Heart left ventricle (tissue), 16 donors: ENCODE measurements around the gene ERFL. TPM values are rescaled to one million over a fixed set of nuclear protein-coding genes. Genes with fewer than 3 reads are reported as not detected.

ENCODE experiments used
- ATAC-seq, 4 donors: fragments of 200-7000 bp; cut with Tn5 transposase; one replicate each; pipeline ENCODE4 v1.9.1; 2020 to 2022; ENCODE audit warnings: moderate library complexity in 4 of 4, mild to moderate bottlenecking in 3 of 4, moderate number of reproducible peaks in 1 of 4
- DNase-seq, 5 donors: peaks; one replicate each; pipeline ENCODE4 v3.0.0-alpha.2; 2020
- H3K27ac ChIP-seq, 12 donors: fragments of 200-600 bp; sonication (generic) in 4 of 12; one replicate each; pipeline versions ENCODE4 v1.5.0 to v1.8.0; 2016 to 2022; ENCODE audit warnings: mild to moderate bottlenecking in 2 of 12
- H3K27me3 ChIP-seq, 9 donors: fragments of 200-600 bp; sonication (generic) in 2 of 9; one replicate each; pipeline versions ENCODE4 v1.5.1 to v1.8.0; 2016 to 2022; ENCODE audit warnings: mild to moderate bottlenecking in 3 of 9
- H3K36me3 ChIP-seq, 9 donors: fragments of 200-600 bp; sonication (generic) in 2 of 9; one replicate each; pipeline versions ENCODE4 v1.5.0 to v1.8.0; 2018 to 2022; ENCODE audit warnings: mild to moderate bottlenecking in 2 of 9
- H3K4me1 ChIP-seq, 12 donors: fragments of 200-600 bp; sonication (generic) in 4 of 12; one replicate each; pipeline versions ENCODE4 v1.5.0 to v1.8.0; 2016 to 2022; ENCODE audit warnings: mild to moderate bottlenecking in 3 of 12
- H3K4me3 ChIP-seq, 12 donors: fragments of 200-600 bp; sonication (generic) in 4 of 12; one replicate each; pipeline versions ENCODE4 v1.5.0 to v1.8.0; 2017 to 2022; ENCODE audit warnings: mild to moderate bottlenecking in 9 of 12, moderate library complexity in 4 of 12
- H3K9me3 ChIP-seq, 12 donors: fragments of 200-600 bp; sonication (generic) in 4 of 12; one replicate each; pipeline versions ENCODE4 v1.5.0 to v1.8.0; 2016 to 2022; ENCODE audit warnings: mild to moderate bottlenecking in 1 of 12
- POLR2A ChIP-seq, 2 donors: fragments of 450-650 bp; IDR thresholded peaks; one replicate each; pipeline ENCODE4 v1.6.1; 2017; ENCODE audit warnings: antibody characterized with exemption in 2 of 2, mild to moderate bottlenecking in 2 of 2, moderate library complexity in 2 of 2
- WGBS, 4 donors: extraction: QIAGEN DNeasy Blood & Tissue Kit in 2 of 4; methylation state at CpG; one replicate each; pipeline versions ENCODE4 v1.1.5 to v1.1.7; 2013 to 2018; 5-methylcytosine and 5-hydroxymethylcytosine counted together
- intact Hi-C, 10 donors: fragments of 100-400 bp; cut with DNase I; formaldehyde crosslinking; loops; one replicate each; pipeline versions ENCODE4 v1.11.1 to v1.14.2; 2022
- polyA plus RNA-seq, 2 donors: library from polyadenylated mRNA; stranded (reverse); fragments of 200-250 nt; gene quantifications; one replicate each; pipeline ENCODE4 v1.2.3, GENCODE V29; 2013
- total RNA-seq, 9 donors: library from RNA; depleted of rRNA in 2 of 9; stranded (reverse); fragments of >200 nt in 2 of 9; fragmentation: NEBNext Ultra II Directional in 3 of 9; extraction: Animal tissue kit (Norgen Biotek cat#: 25700) in 3 of 9; gene quantifications; one replicate each; pipeline versions ENCODE4 v1.1.0 to v1.2.4, GENCODE V29; 2016 to 2023
- TF ChIP-seq, protein P1 (sequence below), 12 donors: fragments of 200-600 bp; sonication (generic) in 4 of 12; IDR thresholded peaks; one replicate each; pipeline versions ENCODE4 v1.5.0 to v1.8.0; 2018 to 2022; ENCODE audit warnings: antibody characterized with exemption in 12 of 12, mild to moderate bottlenecking in 5 of 12
- donor health status: ischemic (EF 13 %, LVEDD 7.1; RV severe dilation, severe dysfunction).
- donor health status: healthy with polysubstance abuse.
- donor health status: DM: no; HTN: yes; CAD: no.
- donor health status: DM: no; HTN: no; CAD: no.
- donor health status: ischemic (EF 25% LVEDD 6.9; RV normal size, moderate dysfunction).
- donor health status: ischemic (EF 25% LVEDD 5.7; RV mildly dilated, moderate dysfunction).
- donor health status: healthy.
- donor health status: DM: yes; HTN: yes; CAD: no.
- donor health status: ischemic (EF 35%, LVEDD 5.7; RV mildly dilated, moderate dysfunction).
- donor health status: nonischemic (EF 11% LVEDD 7.7; RV severe dilation, severe dysfunction).
- donor health status: DM: yes; HTN: yes; CAD: no.
- donor health status: PGD.
- donor health status: ischemic (EF 29% LVEDD 5.4; RV normal size, mild dysfunction).
- donor health status: nonischemic (EF 23%, LVEDD 6.1; RV moderate dilation, normal function).

Gene ERFL
- total and polyA plus RNA-seq, 11 donors = 0.13 TPM; not detected in 10

DNA sequence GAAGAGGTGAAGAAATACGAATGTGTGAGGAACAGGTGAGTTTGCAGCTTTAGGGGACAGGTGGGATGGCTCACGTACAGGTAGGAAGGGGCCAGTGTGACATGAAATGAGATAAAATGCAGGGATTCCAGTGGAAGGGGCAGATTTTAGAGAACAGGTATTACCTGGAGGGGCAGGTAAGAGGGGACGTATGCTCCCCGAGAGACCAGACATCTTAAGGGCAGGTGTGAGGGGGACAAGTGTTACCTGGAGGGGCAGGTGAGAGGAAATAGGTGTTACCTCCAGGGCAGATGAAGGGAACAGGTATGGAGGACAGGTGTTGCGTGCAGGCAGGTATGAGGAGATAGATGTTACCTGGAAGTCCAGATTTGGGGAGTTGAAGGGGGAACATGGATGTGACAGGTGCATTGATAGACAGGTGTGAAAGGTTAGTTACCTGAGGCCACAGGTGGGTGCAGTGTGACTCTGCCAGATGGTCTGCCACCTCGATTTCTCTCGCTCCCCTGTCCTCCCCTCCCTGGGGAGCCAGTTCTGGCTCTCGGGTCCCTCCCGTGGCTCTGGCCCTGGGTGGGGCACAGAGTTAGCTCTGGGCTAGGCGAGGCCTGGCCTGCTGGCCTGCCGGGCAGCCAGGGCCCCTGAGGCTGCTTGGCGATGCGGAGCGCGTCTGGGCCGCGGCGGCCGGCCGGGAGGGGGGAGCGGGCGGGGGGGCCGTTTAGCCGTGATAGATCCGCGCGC lies 2.1 kb downstream of the ERFL start:
- DNase-seq = no peak
- ATAC-seq = no peak
- peaks cover 0 to 23% (median 15%) of the 10 kb centered on the region in 12 donors for H3K4me1 ChIP-seq
- H3K27ac ChIP-seq = no peak overlapping the region
- intact Hi-C loops = loop anchor here in 1 of 10 donors (5.0 kb wide), 1 partner anchor 39 kb away; no protein-coding TSS in a partner anchor
- H3K27me3 ChIP-seq = peaks cover 60 to 97% (median 93%) of the 10 kb centered on the region in 9 donors
- WGBS, 4 donors = 10 to 22% (median 18%) methylated on average over 21 to 27 of the region's 27 CpGs
- no peaks in the 10 kb centered on the region for H3K36me3 ChIP-seq
- H3K9me3 ChIP-seq = no peaks in the 10 kb centered on the region
- TF ChIP-seq, protein P1, sequence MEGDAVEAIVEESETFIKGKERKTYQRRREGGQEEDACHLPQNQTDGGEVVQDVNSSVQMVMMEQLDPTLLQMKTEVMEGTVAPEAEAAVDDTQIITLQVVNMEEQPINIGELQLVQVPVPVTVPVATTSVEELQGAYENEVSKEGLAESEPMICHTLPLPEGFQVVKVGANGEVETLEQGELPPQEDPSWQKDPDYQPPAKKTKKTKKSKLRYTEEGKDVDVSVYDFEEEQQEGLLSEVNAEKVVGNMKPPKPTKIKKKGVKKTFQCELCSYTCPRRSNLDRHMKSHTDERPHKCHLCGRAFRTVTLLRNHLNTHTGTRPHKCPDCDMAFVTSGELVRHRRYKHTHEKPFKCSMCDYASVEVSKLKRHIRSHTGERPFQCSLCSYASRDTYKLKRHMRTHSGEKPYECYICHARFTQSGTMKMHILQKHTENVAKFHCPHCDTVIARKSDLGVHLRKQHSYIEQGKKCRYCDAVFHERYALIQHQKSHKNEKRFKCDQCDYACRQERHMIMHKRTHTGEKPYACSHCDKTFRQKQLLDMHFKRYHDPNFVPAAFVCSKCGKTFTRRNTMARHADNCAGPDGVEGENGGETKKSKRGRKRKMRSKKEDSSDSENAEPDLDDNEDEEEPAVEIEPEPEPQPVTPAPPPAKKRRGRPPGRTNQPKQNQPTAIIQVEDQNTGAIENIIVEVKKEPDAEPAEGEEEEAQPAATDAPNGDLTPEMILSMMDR (IDR thresholded peaks at IDR 0.05) = no peak
- TF ChIP-seq POLR2A (IDR thresholded peaks at IDR 0.05) = no peak
- H3K4me3 ChIP-seq = no peak overlapping the region

DNA sequence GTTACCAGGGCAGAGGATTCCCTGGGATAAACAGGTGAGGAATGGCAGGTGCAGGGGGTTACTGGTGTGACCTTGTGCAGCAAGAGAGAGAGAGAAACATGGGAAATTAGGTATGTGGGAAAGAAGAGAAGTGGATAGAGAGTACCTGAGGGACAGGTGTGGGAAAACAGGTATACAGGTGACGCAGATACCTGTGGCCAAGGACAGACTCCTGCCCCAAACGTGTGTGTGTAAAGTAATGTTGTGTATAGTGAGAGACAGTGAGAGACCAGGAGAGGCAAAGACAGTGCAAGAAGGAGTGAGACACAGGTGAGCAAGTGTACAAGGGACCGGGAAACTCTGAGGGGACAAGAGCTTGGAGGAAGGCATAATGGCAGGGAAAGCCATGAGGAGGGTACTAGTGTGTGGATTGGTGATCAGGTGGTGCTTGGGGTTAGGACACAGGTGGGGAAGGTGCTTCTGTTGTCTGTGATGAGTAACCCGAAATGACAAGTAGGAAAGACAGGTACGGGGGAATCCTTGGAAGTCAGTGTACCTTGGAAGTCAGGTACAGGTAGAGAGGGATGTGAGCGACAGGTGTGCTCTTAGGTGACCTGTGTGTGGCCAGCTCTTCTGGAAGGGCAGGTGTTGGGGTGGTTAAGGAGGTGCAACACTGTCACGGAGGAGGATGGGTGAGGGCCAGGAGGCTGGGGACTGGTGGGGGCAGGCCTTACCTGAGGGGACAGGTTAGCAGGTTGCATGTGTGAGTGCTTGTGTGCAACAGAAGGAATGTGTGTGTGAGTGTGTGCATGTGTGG lies 2.8 kb downstream of the ERFL start:
- Histone ChIP-seq H3K27ac (no peak overlapping the region), H3K4me1 (peaks cover 0 to 23% (median 15%) of the 10 kb centered on the region in 12 donors), H3K4me3 (no peak overlapping the region), H3K9me3 (no peaks in the 10 kb centered on the region), H3K27me3 (peaks cover 54 to 97% (median 92%) of the 10 kb centered on the region in 9 donors), H3K36me3 (no peaks in the 10 kb centered on the region)
- ATAC-seq (no peak), DNase-seq (no peak)
- intact Hi-C loops = loop anchor here in 1 of 10 donors (5.0 kb wide), 1 partner anchor 38 kb away; no protein-coding TSS in a partner anchor
- 43 to 59% (median 48%) methylated on average over 7 of the region's 7 CpGs for WGBS, 4 donors
- TF ChIP-seq POLR2A (IDR thresholded peaks at IDR 0.05) = no peak
- TF ChIP-seq, protein P1 (IDR thresholded peaks at IDR 0.05) = no peak

DNA sequence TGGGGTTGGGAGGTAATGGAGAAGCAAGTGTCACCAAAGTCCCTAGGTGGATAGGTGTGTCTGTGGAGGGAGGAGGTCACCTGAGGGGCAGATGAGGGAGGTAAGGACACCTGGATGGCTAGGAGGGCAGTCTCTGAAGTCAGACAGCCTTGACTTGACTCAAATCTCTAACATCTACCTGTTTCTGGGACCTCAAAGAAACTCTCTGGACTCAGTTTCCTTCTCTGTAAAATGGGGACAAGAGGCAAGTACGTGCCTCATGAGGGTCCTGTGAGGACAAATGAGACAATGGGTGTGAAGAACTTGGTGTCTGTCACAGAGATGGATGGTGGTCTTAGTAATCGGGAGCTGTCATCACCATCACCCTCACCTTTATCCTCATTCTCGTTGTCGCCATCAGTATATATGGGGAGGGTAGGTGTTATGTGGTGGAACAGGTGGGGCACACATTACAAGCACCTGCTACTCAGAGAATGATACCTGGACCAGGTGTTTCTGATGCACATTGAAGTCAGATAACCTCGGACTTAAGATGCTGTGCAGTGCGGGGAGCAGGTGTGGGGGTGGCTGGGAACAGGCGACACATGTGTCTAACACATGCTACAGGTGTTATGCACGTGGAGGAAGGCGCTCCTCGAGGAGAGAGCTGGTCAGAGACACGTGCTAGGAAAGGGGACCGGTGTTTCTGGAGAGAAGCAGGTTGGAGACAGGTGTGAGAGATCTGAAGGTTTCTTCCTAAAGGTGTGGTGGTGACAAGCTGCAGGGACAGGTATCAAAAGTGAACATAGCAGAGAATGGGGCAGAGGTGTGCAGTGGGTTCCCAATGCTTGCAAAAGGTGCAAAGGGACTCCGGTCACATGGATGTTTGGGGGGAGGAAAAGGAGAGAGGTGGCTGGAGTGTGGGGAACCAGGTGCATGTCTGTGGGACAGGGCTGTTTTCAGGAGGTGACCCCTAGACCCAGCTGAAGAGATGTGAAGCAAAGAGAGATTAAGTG lies 3.8 kb downstream of the ERFL start:
- TF ChIP-seq, protein P1 (IDR thresholded peaks at IDR 0.05) = no peak
- no peak for TF ChIP-seq POLR2A (IDR thresholded peaks at IDR 0.05)
- 37 to 47% (median 45%) methylated on average over 13 of the region's 13 CpGs for WGBS, 4 donors
- Histone ChIP-seq H3K27me3 (peaks cover 47 to 96% (median 83%) of the 10 kb centered on the region in 9 donors), H3K4me3 (no peak overlapping the region), H3K36me3 (no peaks in the 10 kb centered on the region), H3K27ac (no peak overlapping the region), H3K4me1 (peaks cover 0 to 23% (median 15%) of the 10 kb centered on the region in 12 donors), H3K9me3 (no peaks in the 10 kb centered on the region)
- no peak for DNase-seq
- intact Hi-C loops = loop anchor here in 1 of 10 donors (5.0 kb wide), 1 partner anchor 37 kb away; no protein-coding TSS in a partner anchor
- ATAC-seq = no peak
